GM18508 (cell line): ENCODE data around the gene PLEKHM2.

Experiments
- ATAC-seq: cut with Tn5 transposase; IDR thresholded peaks from one replicate; pipeline ENCODE4 v1.9.1; 2021; ENCODE audit warnings: moderate number of reproducible peaks; ENCODE audit not compliant: insufficient read depth, unreplicated experiment

PLEKHM2 gene

DNA sequence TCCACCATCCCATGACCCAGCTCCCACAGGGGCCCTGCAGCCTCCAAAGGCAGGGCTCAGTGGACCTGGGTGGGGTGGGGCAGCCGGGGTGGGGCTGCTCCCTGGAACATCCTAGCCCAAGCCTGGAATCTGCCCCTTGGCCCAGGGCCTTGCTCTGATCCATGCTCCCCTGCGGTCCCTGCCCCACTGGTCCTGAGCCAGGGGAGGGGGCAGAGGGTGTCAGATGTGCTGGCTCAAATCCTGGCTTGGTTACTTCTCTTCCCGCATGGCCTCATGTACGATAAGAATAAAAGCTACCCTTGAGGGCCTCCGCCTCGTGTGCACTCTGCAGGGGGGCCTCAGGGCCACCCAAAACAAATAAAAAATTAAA, 52.8 kb downstream of the PLEKHM2 start:
- no peak for ATAC-seq

DNA sequence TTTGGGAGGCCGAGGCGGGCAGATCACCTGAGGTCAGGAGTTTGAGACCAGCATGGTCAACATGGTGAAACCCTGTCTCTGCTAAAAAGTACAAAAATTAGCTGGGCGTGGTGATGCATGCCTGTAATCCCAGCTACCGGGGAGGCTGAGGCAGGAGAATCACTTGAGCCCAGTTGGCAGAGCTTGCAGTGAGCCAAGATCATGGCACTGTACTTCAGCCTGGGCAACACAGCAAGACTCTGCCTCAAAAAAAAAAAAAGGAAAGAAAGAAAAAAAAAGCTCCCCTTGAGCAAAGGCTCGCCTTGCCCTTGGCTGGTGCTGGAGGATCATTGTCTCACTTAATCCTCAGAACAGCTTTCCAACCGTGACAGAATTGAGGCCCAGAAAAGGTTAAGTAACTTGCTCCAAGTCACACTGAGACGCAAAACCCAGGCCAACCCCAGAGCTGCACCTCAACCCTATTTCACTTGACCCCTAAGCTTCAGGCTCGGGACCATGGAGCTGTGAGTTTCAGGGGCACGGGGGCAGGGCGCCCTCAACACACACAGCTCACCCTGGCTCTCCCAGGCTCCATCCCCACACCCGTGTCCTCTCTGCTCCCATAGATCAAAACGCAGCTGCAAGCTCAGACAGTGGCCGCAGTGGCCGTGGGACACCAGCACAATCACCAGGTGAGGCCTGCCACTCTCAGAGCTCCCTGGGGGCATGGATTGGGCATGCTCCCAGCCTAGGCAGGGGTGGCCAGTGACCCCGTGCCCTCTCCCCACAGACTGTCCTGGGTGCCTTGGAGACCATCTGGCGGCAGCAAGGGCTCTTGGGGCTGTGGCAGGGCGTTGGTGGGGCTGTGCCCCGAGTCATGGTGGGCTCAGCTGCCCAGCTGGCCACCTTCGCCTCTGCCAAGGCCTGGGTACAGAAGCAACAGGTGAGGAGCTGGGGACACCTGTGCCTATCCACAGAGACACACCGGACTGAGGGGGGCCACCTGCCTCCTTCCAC, 53.5 kb downstream of the PLEKHM2 start:
- no peak for ATAC-seq

DNA sequence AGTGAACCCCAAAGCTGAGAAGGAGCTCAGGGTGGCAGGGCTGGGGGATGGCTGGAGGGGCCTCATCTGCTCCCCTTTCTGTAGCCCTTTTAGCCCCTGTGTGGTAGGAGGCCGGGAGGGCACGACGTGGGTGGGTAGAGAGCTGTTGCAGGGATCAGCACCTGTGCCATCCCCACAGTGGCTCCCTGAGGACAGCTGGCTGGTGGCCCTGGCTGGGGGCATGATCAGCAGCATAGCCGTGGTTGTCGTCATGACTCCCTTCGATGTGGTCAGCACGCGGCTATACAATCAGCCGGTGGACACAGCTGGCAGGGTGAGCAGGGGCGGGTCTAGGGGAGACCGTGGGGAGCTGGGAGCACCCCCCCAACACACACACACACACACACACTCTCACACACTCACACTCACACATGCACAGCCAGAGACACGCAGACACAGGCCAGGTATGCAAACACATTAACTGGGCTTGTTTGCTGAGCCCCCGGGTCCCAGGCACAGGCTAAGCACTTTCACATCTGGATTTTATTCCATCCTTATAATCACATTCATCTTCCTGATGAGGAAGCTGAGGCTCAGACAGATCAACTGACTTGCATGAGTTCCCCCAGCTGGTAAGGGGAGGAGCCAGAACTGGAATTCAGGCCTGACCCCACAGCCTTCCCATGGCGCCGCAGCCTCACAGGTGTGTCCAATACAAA, 54.4 kb downstream of the PLEKHM2 start:
- ATAC-seq: no peak

DNA sequence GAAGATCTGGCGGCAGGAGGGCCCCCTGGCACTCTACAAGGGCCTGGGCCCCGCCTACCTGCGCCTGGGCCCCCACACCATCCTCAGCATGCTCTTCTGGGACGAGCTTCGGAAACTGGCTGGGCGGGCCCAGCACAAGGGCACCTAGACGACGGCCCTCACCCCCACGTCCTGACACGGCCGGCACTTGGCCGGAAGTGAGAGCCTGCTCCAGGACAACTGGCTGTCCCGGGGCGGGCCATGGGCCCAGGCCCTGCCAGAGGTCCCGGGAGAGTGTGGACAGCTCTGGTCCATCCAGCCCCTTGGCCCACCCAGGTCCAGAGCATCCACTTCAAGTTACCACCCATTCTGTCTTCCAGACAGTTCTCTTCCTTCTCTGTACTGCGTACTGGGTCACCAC, 55.1 kb downstream of the PLEKHM2 start:
- no peak for ATAC-seq

DNA sequence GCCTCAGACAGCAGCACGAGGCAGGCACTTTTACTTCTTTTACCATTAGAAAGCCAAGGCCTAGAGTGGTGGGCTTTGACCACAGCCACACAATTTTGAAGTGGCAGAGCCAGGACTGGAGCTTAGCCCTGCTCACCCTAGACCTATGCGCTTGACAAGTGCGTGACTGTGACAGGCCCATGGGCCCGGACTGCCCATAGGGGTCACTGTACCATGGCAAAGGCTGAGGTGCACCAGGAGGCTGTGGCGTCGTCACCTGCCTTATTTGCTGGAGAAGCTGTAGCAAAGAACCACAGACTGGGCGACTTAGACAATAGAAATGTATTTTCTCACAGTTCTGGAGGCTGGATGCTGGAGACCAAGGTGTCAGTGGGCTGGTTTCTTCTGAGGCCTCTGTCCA, 55.6 kb downstream of the PLEKHM2 start:
- ATAC-seq: no peak

DNA sequence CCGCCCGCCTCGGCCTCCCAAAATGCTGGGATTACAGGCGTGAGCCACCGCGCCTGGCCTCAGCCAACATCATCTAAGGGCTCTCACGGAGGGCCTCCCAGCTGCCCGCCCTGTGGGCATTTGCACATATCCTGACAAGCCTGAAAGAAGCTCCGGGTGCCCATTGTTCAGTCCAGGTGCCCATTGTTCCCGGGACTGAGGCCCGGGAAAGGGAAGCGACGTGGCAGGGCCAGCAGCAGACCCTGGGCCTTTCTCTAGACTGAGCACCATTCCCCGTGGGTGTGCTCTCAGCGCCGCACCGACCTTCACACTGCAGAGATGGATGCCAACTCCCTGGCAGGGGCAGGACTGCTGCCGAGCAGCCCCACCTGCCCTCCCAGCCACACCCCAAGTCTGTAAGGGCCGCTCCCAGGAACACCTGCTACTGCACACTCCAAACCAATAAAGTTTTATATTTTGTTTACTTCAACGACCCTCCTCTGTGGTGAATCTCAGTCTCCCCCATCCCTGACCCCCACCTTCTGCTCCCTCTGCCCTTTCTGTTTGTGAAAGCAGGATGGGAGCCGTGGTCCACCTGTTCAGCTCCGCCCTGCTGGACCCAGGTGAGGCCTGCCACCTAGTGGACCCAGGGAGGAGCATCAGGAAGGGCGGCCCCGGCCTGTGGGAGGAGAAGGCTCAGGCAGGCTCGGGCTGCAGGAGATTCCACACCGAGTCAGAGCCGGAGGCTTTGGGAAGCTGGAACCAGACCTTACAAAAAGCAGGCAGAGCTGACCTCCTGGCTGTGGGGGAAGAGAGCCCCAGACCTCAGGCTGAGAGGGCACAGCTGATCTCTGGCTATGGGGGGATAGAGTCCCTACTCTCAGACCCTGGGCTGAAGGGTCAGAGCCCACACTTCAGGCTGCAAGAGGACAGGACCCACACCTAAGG, 57.1 kb downstream of the PLEKHM2 start:
- ATAC-seq: no peak

DNA sequence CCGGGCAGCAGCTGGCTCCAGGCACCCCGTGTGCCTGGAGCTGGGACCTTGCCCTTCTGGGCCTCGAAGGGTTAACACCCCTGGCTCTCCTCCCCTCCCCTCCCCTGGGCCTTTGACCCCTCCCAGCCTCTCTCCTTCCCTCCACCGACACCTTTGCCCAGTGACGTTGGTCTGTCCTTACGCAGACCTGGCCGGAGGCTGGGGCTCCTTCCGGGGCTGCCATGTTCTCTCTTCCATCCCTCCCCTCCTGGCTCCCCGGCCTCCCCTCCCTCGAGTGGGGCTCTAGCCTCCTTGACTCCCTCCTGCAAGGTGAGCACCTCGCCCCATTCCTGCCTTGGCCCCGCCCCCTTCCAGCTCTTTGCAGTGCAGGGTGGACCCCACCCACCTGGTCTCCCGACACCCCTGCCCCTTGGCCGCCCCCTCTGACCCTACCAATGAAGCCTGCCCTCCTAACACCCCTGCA, 58.2 kb downstream of the PLEKHM2 start, which contains the start of gene TMEM82:
TMEM82 (plus strand) TSS at position 161 of the 463 bp plus-strand sequence; CDS start at position 222, 61 bp downstream.
- ATAC-seq: no peak

DNA sequence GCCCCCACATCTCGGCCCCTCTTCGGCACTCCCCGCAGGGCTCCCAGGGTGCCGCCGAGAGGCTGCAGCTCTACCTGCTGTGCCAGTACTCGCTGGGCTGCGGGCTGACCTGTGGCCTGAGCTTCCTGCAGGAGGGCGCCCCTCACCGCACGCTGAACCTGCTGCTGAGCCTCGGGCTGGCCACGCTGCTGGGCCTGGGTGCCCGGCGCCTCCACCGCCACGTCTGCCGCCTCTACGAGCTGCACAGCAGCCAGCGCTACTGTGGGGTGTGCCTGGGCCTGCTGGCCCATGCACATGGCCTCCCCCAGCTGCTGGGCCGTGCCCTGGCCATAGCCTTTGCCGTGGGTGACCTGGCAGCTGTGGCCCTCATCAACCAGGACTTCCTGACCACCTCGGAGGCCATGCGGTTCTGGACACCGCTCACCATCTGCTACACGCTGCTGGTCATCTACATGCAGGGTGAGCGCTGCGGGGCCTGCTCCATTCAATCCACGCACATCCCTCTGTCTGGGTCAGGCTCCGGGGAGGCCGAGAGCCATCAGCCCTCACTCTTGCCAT, 60.1 kb downstream of the PLEKHM2 start:
- ATAC-seq: no peak

DNA sequence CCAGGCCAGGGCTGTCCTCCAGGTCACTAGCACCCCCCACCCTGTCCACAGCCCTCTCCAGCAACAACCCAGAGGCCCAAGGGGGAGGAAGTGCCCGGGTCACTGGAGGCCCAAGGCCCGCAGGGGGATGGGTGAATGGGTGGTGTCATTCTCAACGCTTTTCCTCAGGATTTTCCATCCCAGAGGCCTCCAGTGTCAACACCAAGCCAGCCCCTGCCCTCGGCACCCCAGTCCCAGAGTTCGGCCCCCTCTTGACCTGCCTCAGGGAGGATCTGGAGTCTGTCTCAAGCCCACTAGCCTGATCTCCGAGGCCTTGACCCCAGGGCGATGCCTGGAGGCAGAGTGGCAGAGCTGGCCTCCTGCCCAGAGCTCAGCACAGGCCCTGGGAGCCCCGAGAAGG, 63.3 kb downstream of the PLEKHM2 start:
- no peak for ATAC-seq

DNA sequence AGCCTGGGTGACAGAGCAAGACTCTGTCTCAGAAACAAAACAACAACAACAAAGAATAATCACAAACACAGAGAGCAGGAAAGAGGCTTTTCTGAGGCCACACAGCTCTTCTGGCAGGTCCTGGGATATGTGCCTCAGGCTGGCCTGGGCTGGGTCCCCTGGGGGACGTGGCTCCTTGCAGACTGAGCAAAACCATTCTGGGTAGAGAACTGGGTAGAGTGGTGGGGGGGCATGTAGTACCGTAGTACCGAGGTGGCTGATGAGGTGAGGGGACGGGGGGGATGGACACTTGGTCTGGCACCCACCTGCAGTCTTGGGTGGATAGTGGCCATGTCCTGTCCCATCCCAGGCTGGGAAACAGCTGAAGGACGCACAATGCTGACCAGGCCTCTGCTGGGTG, 64.1 kb downstream of the PLEKHM2 start:
- no peak for ATAC-seq

DNA sequence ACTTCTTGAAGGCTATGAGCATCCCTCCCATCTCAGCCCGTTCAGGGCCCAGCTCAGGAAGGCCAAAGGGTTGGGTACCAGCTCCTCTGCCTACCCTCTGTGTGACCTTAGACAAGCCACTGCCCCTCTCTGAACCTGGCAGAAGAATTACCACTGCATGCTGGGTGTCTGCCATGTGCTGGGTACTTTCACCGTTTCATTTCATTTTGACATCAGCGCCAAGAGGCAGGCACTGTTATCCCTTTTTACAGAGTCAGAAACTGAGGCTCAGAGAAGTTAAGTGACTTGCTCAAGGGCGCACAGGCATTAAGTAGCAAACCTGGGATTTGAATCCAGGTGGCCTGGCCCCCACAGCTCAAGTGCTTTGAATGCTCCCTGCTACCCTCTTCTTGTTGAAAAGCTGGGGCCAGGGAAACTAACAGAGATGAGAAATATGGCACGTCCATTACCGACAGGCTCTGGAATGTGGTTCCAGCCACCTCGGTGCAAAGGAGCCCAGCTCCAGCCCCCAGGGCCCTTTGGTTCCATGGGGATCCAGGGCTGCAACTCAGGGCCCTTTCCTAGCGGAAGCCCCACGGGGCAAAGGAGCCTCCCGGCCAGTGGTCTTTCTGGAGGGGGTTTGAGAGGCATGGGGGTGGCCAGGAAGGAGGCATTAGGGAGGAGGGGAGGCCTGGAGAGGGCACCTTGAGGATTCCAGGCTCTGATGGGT, 64.7 kb downstream of the PLEKHM2 start:
- ATAC-seq: no peak

DNA sequence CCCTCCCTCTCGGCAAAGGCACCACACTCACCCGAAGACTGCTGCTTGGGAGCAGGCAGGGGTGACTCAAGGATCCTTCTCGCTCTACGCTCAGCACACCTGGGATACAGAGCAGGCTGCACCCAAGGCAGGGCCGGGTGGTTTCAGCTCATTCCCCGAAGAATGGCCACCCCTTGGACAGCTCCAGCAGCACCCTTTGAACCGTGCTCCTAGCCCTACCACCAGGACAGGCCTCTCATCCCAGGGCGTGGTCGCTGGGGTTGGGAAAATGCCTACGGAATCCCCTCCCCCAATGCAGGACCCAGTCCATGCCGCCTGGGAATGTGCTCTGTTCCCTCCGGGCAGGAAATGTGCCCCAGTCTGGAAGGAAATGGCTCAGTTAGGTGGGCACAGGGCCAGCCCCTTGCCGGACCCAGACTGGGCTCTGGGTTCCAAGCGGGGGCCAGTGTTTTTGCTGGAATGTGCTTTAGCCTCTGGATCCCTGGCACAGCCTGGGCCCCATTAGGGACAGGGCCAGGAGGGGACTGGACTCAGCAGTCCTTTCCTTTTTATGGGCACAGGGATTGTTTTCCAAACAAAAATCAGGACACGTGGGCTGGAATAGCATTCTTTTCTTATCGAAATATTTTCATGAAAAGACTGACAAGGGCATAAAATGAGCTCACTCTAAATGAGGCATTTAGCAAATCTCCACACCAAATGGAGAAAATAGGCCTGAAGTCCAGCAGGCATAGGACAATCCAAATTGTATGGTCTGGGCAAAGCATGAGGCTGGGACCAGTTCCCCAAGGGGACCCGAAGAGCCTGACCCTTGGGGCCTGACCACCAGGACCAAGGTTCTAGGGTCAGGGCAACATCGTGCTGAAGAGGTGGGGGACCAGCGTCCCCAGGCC, 65.5 kb downstream of the PLEKHM2 start:
- ATAC-seq: no peak

DNA sequence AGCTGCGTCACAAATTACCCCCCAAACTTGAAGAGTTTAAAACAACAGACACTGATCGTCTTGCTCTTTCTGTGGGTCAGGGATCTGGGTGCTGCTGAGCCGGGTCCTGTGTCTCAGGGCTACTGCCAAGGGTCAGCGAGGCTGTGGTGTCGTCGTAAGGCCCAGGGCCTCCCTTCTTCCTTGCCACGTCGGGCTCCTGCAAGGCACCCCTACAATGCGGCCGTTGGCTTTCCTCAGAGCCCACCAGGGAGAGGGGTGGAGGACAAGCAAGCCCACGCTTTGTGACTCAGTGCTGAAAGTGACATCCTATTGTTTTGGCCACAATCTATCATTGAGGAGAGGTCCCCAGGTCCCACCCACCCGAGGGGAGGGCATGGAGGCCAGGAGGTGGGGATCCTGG, 66.8 kb downstream of the PLEKHM2 start:
- no peak for ATAC-seq

DNA sequence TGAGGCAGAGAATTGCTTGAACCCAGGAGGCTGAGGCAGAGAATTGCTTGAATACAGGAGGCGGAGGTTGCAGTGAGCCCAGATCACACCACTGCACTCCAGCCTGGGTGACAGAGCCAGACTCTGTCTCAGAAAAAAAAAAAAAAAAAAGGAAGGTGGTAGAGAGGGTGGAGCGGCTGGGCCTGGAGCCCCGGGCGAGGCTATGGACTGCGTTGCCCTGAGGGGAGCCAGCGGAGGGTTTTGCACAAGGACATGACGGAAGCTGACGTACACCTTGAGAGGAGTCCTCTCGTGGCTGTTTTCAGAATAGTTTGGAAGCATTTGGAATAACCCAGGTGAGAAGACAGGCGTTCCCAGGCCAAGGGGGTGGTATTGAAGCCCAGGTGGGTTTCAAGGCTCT, 67.6 kb downstream of the PLEKHM2 start:
- ATAC-seq: no peak

DNA sequence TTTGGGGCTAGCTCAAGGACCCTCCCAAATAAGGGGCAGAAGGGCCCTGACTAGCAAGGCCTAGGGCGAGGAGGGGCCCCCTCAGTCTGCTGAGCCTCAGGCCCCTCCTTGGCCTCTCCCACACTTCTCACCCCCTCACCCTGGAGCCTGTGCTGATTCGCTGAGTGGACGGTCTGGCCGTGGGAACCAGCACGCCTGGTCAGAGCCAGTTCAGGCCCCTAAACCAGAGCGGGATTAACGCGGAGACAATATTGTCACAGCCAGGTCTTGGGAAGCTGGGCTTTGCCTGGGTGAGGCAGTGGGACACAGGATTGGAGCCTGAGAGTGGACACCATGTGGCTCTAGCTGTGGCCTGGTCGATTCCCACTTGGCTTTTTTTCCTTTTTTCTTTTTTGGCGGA, 69.7 kb downstream of the PLEKHM2 start:
- ATAC-seq: no peak

DNA sequence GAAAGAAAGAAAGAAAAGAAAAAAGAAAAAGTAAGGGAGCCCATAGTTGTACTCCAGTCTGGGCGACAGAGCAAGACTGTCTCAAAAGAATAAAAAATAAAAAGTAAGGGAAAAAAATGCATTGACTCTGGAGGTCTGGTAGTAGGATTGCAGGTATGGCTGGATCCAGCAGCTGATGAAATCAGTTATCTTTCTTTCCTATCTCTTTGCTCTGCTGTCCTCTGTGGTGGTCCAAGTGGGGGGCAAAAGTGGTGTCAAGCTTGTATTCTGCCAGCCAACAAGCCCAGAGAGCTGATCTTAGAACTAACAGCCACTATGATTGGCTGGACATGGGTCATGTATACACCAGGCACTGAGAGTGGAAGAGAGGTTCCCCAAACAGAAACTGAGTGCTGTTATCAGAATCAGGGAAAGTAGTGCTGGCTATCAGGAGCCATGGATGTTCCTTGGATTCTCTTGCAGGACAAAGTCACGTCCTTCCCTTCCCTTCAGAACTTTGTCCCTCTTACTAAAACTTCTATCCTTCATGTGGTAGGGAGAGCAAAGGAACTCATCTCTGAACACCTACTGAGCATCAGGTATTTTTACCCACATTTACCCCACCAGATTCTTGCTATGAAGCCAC, 71.0 kb downstream of the PLEKHM2 start:
- ATAC-seq: no peak

DNA sequence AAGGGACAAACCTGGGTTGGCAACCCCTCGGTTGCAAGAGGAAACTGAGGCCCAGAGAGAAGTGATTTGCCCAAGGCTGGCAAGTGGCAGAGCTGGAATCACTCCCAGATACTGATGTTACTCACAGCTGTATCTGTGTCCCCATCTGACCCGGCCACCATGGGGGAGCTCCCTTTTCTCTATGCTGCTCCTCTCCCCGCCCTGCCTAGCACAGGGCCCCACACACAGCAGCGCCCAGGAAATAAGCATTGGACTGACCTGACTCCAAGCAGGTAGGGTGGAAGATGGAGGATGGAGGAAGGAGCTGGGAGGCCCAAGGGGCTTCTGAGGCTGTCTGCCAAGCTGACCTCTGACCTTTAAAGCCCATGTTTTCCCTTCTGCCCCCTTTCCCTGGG, 71.5 kb downstream of the PLEKHM2 start:
- ATAC-seq: no peak
